H1 (cell line): Measurements from ENCODE around the gene UPK3B. TPM values are rescaled to one million over a fixed set of nuclear protein-coding genes. Genes with fewer than 3 reads are reported as not detected.

Experiments
- CTCF ChIA-PET: fragments of 300-600 bp; sonication (Branson Sonifier 250); formaldehyde crosslinking; loops from one replicate; lab custom pipeline; 2021; ENCODE audit not compliant: partially characterized antibody; lab: Charles Lee
- POLR2A ChIA-PET: fragments of 300-600 bp; sonication (Branson Sonifier 250); formaldehyde crosslinking; loops from one replicate; lab custom pipeline; 2021; ENCODE audit warnings: inconsistent platforms; ENCODE audit not compliant: partially characterized antibody; lab: Charles Lee
- DNase-seq, 2 experiments: peaks; one replicate each; pipeline versions ENCODE4 v3.0.0 to v3.0.0-alpha.2; 2010 to 2022; ENCODE audit warnings: low spot score in 2 of 2, low read depth in 1 of 2, mixed read lengths in 1 of 2
- FAIRE-seq: peaks from 2 replicates; lab custom pipeline; 2011; peaks lifted over from hg19 to GRCh38; lab: Jason Lieb, UNC
- H2AFZ ChIP-seq: 2 replicates; pipeline ENCODE4 v1.8.1; 2012; ENCODE audit warnings: low read length, inconsistent platforms
- H2AK5ac ChIP-seq: 2 replicates; pipeline ENCODE4 v1.6.1; 2013; ENCODE audit warnings: low read depth, low read length
- H2BK120ac ChIP-seq: replicated peaks from 2 replicates; pipeline ENCODE3; 2013; ENCODE audit warnings: low read depth, low read length, inconsistent platforms
- H2BK12ac ChIP-seq: 2 replicates; pipeline ENCODE4 v1.6.1; 2013; ENCODE audit warnings: low read depth, low read length
- H2BK15ac ChIP-seq: 2 replicates; pipeline ENCODE4 v1.6.1; 2013; ENCODE audit warnings: low read length
- H2BK20ac ChIP-seq: 2 replicates; pipeline ENCODE4 v1.6.1; 2013; ENCODE audit warnings: low read length
- H2BK5ac ChIP-seq: 2 replicates; pipeline ENCODE4 v1.6.1; 2013; ENCODE audit warnings: low read depth, low read length
- H3K14ac ChIP-seq: 2 replicates; pipeline ENCODE4 v1.6.1; 2013; ENCODE audit warnings: inconsistent platforms; ENCODE audit not compliant: insufficient read length
- H3K18ac ChIP-seq: 2 replicates; pipeline ENCODE4 v1.6.1; 2013; ENCODE audit warnings: low read length; ENCODE audit errors: extremely low read depth
- H3K23ac ChIP-seq: 2 replicates; pipeline ENCODE4 v1.6.1; 2013; ENCODE audit warnings: inconsistent platforms; ENCODE audit not compliant: insufficient read length
- H3K23me2 ChIP-seq: 2 replicates; pipeline ENCODE4 v1.6.1; 2013; ENCODE audit warnings: low read depth, low read length
- H3K27ac ChIP-seq: 2 replicates; pipeline ENCODE4 v1.6.1; 2011; ENCODE audit warnings: low read depth, low read length, inconsistent platforms
- H3K27me3 ChIP-seq, 4 experiments: replicated peaks in 1 of 4; 1 replicate in 1 of 4; 2 replicates in 3 of 4; pipeline versions ENCODE4 v1.6.1 to v1.8.1; 2011 to 2013; ENCODE audit warnings: low read length in 3 of 4, mild to moderate bottlenecking in 3 of 4, inconsistent platforms in 2 of 4, mixed read lengths in 2 of 4, moderate library complexity in 1 of 4; ENCODE audit not compliant: control insufficient read depth in 3 of 4, insufficient read depth in 3 of 4; ENCODE audit errors: extremely low read depth in 1 of 4
- H3K36me3 ChIP-seq, 4 experiments: 2 replicates each; pipeline versions ENCODE4 v1.6.1 to v1.8.1; 2011 to 2013; ENCODE audit warnings: mild to moderate bottlenecking in 4 of 4, low read length in 3 of 4, moderate library complexity in 2 of 4, control low read depth in 1 of 4, inconsistent platforms in 1 of 4; ENCODE audit not compliant: insufficient read depth in 4 of 4, control insufficient read depth in 2 of 4
- H3K4ac ChIP-seq: replicated peaks from 2 replicates; pipeline ENCODE3; 2013; ENCODE audit warnings: low read length, low read depth, mixed read lengths, inconsistent platforms; ENCODE audit not compliant: insufficient read length
- H3K4me1 ChIP-seq, 4 experiments: replicated peaks in 1 of 4; 1 replicate in 1 of 4; 2 replicates in 3 of 4; pipeline versions ENCODE4 v1.6.1 to v1.8.1; 2011 to 2013; ENCODE audit warnings: low read length in 3 of 4, inconsistent platforms in 2 of 4, mixed read lengths in 1 of 4; ENCODE audit not compliant: insufficient read depth in 4 of 4, control insufficient read depth in 3 of 4
- H3K4me2 ChIP-seq, 2 experiments: 2 replicates each; pipeline versions ENCODE4 v1.6.1 to v1.8.1; 2011 to 2013; ENCODE audit warnings: low read depth in 2 of 2, low read length in 2 of 2, control low read depth in 1 of 2, inconsistent platforms in 1 of 2, mild to moderate bottlenecking in 1 of 2; ENCODE audit not compliant: insufficient read depth in 1 of 2
- H3K4me3 ChIP-seq, 4 experiments: fragments of 200-600, 300-600 bp in 1 of 4; sonication (generic), shearing (Covaris generic), sonication (Bioruptor Twin) in 1 of 4; 2 replicates each; pipeline versions ENCODE4 v1.5.1 to v1.8.1; 2011 to 2016; ENCODE audit warnings: low read length in 4 of 4, low read depth in 3 of 4, control low read depth in 2 of 4, inconsistent platforms in 2 of 4, mild to moderate bottlenecking in 2 of 4, mixed read lengths in 1 of 4, moderate library complexity in 1 of 4; ENCODE audit not compliant: insufficient read depth in 2 of 4; ENCODE audit errors: extremely low read depth in 1 of 4
- H3K56ac ChIP-seq: replicated peaks from 2 replicates; pipeline ENCODE3; 2013; ENCODE audit warnings: low read depth, mild to moderate bottlenecking, mixed read lengths, low read length, inconsistent platforms; ENCODE audit not compliant: insufficient read length
- H3K79me1 ChIP-seq: 2 replicates; pipeline ENCODE4 v1.6.1; 2013; ENCODE audit warnings: low read depth, low read length, control low read depth
- H3K79me2 ChIP-seq, 2 experiments: 2 replicates each; pipeline versions ENCODE4 v1.6.1 to v1.8.1; 2012 to 2013; ENCODE audit warnings: low read length in 2 of 2, mild to moderate bottlenecking in 2 of 2, inconsistent platforms in 1 of 2; ENCODE audit not compliant: insufficient read depth in 2 of 2, control insufficient read depth in 1 of 2
- H3K9ac ChIP-seq, 4 experiments: replicated peaks in 1 of 4; 1 replicate in 1 of 4; 2 replicates in 3 of 4; pipeline versions ENCODE4 v1.6.1 to v1.8.1; 2011 to 2013; ENCODE audit warnings: low read depth in 3 of 4, low read length in 3 of 4, control low read depth in 2 of 4, mild to moderate bottlenecking in 2 of 4, moderate library complexity in 2 of 4, inconsistent platforms in 1 of 4; ENCODE audit errors: extremely low read depth in 1 of 4
- H3K9me3 ChIP-seq, 2 experiments: 2 replicates each; pipeline versions ENCODE4 v1.6.1 to v1.8.1; 2012 to 2013; ENCODE audit warnings: mild to moderate bottlenecking in 2 of 2, moderate library complexity in 2 of 2, control low read depth in 1 of 2, inconsistent platforms in 1 of 2, low read depth in 1 of 2, low read length in 1 of 2, mixed read lengths in 1 of 2; ENCODE audit not compliant: insufficient read depth in 2 of 2
- H4K20me1 ChIP-seq, 2 experiments: replicated peaks in 1 of 2; 2 replicates each; pipeline versions ENCODE3 to v1.8.1; 2011 to 2013; ENCODE audit warnings: inconsistent platforms in 2 of 2, low read length in 2 of 2, mild to moderate bottlenecking in 1 of 2; ENCODE audit not compliant: insufficient read depth in 2 of 2, control insufficient read depth in 1 of 2
- H4K5ac ChIP-seq: 2 replicates; pipeline ENCODE4 v1.6.1; 2013; ENCODE audit warnings: low read length, low read depth, mixed read lengths, inconsistent platforms; ENCODE audit not compliant: insufficient read length
- H4K8ac ChIP-seq: 2 replicates; pipeline ENCODE4 v1.8.0; 2013; ENCODE audit warnings: mild to moderate bottlenecking, moderate library complexity, low read length, inconsistent platforms; ENCODE audit not compliant: insufficient read depth; ENCODE audit errors: extremely low read depth
- H4K91ac ChIP-seq: replicated peaks from 2 replicates; pipeline ENCODE3; 2013; ENCODE audit warnings: low read length, mixed read lengths, inconsistent platforms; ENCODE audit not compliant: insufficient read length
- CBX5 ChIP-seq: fragments of 300-800, 300-1000 bp; sonication (generic); IDR thresholded peaks from 2 replicates; pipeline ENCODE4 v1.7.1; 2016; ENCODE audit warnings: antibody characterized with exemption, low read length, low read depth
- CEBPB ChIP-seq: IDR thresholded peaks from 2 replicates; pipeline ENCODE4 v1.6.1; 2012; ENCODE audit warnings: low read depth, low read length
- GABPA ChIP-seq: IDR thresholded peaks from 2 replicates; pipeline ENCODE4 v1.6.1; 2011; ENCODE audit warnings: mild to moderate bottlenecking, low read length, moderate library complexity, borderline replicate concordance; ENCODE audit not compliant: insufficient read depth
- POLR2AphosphoS5 ChIP-seq: IDR thresholded peaks from 2 replicates; pipeline ENCODE4 v1.6.1; 2011; ENCODE audit warnings: low read depth, low read length
- RFX5 ChIP-seq: IDR thresholded peaks from 2 replicates; pipeline ENCODE4 v1.6.1; 2011; ENCODE audit warnings: low read depth, low read length, improper control_type of control experiment, borderline replicate concordance
- RNF2 ChIP-seq: fragments of 200-900, 300-1000 bp; sonication (generic); IDR thresholded peaks from 2 replicates; pipeline ENCODE4 v1.7.1; 2016; ENCODE audit warnings: borderline replicate concordance, low read depth, mild to moderate bottlenecking, antibody characterized with exemption, low read length; ENCODE audit not compliant: poor library complexity, severe bottlenecking; ENCODE audit errors: missing control alignments
- SAP30 ChIP-seq: fragments of 300-600 bp; sonication (generic); IDR thresholded peaks from 2 replicates; pipeline ENCODE4 v1.7.1; 2012; ENCODE audit warnings: low read length, moderate library complexity, mild to moderate bottlenecking, inconsistent platforms; ENCODE audit not compliant: insufficient read depth, insufficient replicate concordance
- SUZ12 ChIP-seq: fragments of 200-600 bp; sonication (generic); IDR thresholded peaks from 2 replicates; pipeline ENCODE4 v1.6.1; 2012; ENCODE audit warnings: mild to moderate bottlenecking, inconsistent platforms, low read length, moderate library complexity, mixed read lengths
- WGBS, 2 experiments: shearing (Covaris generic) in 1 of 2; methylation state at CpG; one replicate each; pipeline versions ENCODE4 v1.1.6 to v1.1.7; 2013 to 2015; ENCODE audit warnings: low lambda C conversion rate in 2 of 2, mixed read lengths in 2 of 2, inconsistent platforms in 1 of 2, low coverage in 1 of 2, missing lambda C conversion rate in 1 of 2; ENCODE audit not compliant: insufficient replicate concordance in 2 of 2, insufficient coverage in 1 of 2, insufficient read length in 1 of 2; ENCODE audit errors: extremely low coverage in 1 of 2, missing lambda C conversion rate in 1 of 2; 5-methylcytosine and 5-hydroxymethylcytosine counted together
- long read RNA-seq, 2 experiments: library from RNA in 1 of 2; library from capped mRNA in 1 of 2; stranded (forward); transcript quantifications; one replicate each; pipeline ENCODE4 v2.0.0, GENCODE V29; 2021; ENCODE audit warnings: inconsistent platforms in 1 of 2
- polyA minus RNA-seq, 3 experiments: library from RNA; depleted of rRNA, polyadenylated mRNA; stranded (reverse); fragments of >200 nt; gene quantifications; 1 replicate in 2 of 3; 2 replicates in 1 of 3; pipeline ENCODE4 v1.2.3, GENCODE V29; 2011
- polyA plus RNA-seq, 7 experiments: library from polyadenylated mRNA; depleted of rRNA in 3 of 7; stranded (reverse) in 5 of 7; unstranded in 2 of 7; fragments of >200 nt in 5 of 7; fragments of 200-250 nt in 2 of 7; gene quantifications; 1 replicate in 5 of 7; 2 replicates in 1 of 7; 4 replicates in 1 of 7; pipeline versions ENCODE4 v1.2.1 to v1.2.3, GENCODE V29; 2011 to 2013; ENCODE audit warnings: missing spikeins in 2 of 7, mixed read lengths in 2 of 7
- total RNA-seq: library from RNA; stranded (reverse); fragmentation: NEBNext Ultra II Directional; extraction: Animal tissue kit (Norgen Biotek cat#: 25700); gene quantifications from 2 replicates; pipeline ENCODE4 v1.2.1, GENCODE V29; 2021

Gene UPK3B
- total RNA-seq (18.4 and 20.6 TPM in 2 replicates), polyA plus RNA-seq (2011; rRNA removed) (5.9 and 14.2 TPM in 2 replicates), polyA minus RNA-seq (2011; rRNA and poly(A)+ RNA removed) (1.8 and 2.6 TPM in 2 replicates)
- 4.6 TPM for polyA plus RNA-seq (2011; cell fraction: cytosol; rRNA removed)
- polyA plus RNA-seq (2011; cell fraction: nucleus; rRNA removed), result 12.0 TPM
- polyA plus RNA-seq (2012, experiment 1 of 2), result 6.1 to 11.7 TPM (median 9.1 TPM) in 4 replicates
- polyA plus RNA-seq (2012, experiment 2 of 2), result 9.1 TPM
- 10.2 TPM for polyA plus RNA-seq (2013, experiment 1 of 2)
- polyA plus RNA-seq (2013, experiment 2 of 2), result 11.2 TPM
- 14.6 TPM for polyA minus RNA-seq (2011; cell fraction: cytosol; rRNA and poly(A)+ RNA removed)
- 12.8 TPM for polyA minus RNA-seq (2011; cell fraction: nucleus; rRNA and poly(A)+ RNA removed)
- long read RNA-seq, experiment 1, result 0 reads
- long read RNA-seq, experiment 2, result 0 reads

- WGBS, 2 experiments, result 52% methylated on average over 17 of the region's 20 CpGs; no CpG with 5 or more reads in 1 of the 2 experiments
- H3K4me2 ChIP-seq, result peak within 1 kb of the TSS; percentile 25 to 61
- TF ChIP-seq SAP30 (no peak), RFX5 (no peak), CBX5 (no peak), GABPA (no peak), POLR2AphosphoS5 (no peak), CEBPB (no peak), RNF2 (no peak), SUZ12 (no peak)
Measured at GRCh38 chr7:76509931-76510877, at the start of gene UPK3B. Gene UPK3B, plus strand, starts transcription at chr7:76510552. Its CDS starts 101 bp downstream, at chr7:76510653.

More at GRCh38 chr7:76509931-76510877, at the start of gene UPK3B:
- ChIA-PET CTCF (no interaction called here), POLR2A (interaction anchor here (0.6 kb wide), 1 partner anchor 101 kb away, joined by 3 read pairs; the partner anchor contains the start of gene SSC4D)
- H3K4me3 ChIP-seq, result peak within 1 kb of the TSS in 1 of 4 experiments; percentile 5; a peak in 2 of 8 replicates
- H2BK15ac ChIP-seq, result peak within 1 kb of the TSS; percentile 29; the same call in 1 of the 2 replicates
- no peak within 1 kb of the TSS for H3K23ac ChIP-seq
- no peaks in the 10 kb centered on the region for H3K27me3 ChIP-seq
- H3K36me3 ChIP-seq, result peaks cover 0 to 5% (median under 1%) of the 10 kb centered on the region in 4 experiments; a peak in 4 of 8 replicates
- H3K14ac ChIP-seq, result no peak within 1 kb of the TSS
- FAIRE-seq (no peak), DNase-seq (peak; percentile 61 to 83)
- peak within 1 kb of the TSS; percentile 48 for H3K18ac ChIP-seq
- H3K79me1 ChIP-seq, result no peaks in the 10 kb centered on the region
- peak within 1 kb of the TSS; percentile 71; the same call in 1 of the 2 replicates for H2BK5ac ChIP-seq
- no peaks in the 10 kb centered on the region for H3K79me2 ChIP-seq
- no peak within 1 kb of the TSS for H4K5ac ChIP-seq
- H3K4ac ChIP-seq, result peak within 1 kb of the TSS; percentile 69
- peaks cover 0 to 17% (median 11%) of the 10 kb centered on the region in 4 experiments; a peak in 6 of 7 replicates for H3K4me1 ChIP-seq
- H2AFZ ChIP-seq, result no peak within 1 kb of the TSS
- no peaks in the 10 kb centered on the region for H3K23me2 ChIP-seq
- H2BK12ac ChIP-seq, result peak within 1 kb of the TSS; percentile 87; the same call in 1 of the 2 replicates
- H2BK120ac ChIP-seq, result no peak within 1 kb of the TSS
- H4K20me1 ChIP-seq, result peaks cover 0 to 3% of the 10 kb centered on the region in 2 experiments
- peak within 1 kb of the TSS; percentile 40 for H4K91ac ChIP-seq
- H3K27ac ChIP-seq, result no peak within 1 kb of the TSS
- H3K9ac ChIP-seq, result no peak within 1 kb of the TSS; a peak in 1 of 7 replicates
- peak within 1 kb of the TSS; percentile 90; the same call in 1 of the 2 replicates for H2BK20ac ChIP-seq
- peak within 1 kb of the TSS; percentile 87 for H4K8ac ChIP-seq
- H3K9me3 ChIP-seq, result no peaks in the 10 kb centered on the region
- no peak within 1 kb of the TSS for H2AK5ac ChIP-seq
- H3K56ac ChIP-seq, result no peak within 1 kb of the TSS
